Liver (tissue), 9 donors: ENCODE measurements around the gene DOK3. TPM values are rescaled to one million over a fixed set of nuclear protein-coding genes. Genes with fewer than 3 reads are reported as not detected.

Experiments used
- DNase-seq: peaks from one replicate; pipeline ENCODE4 v3.0.0-alpha.2; 2017; ENCODE audit warnings: low spot score
- H3K27ac ChIP-seq, 2 donors: one replicate each; pipeline ENCODE4 v1.7.0; 2013; ENCODE audit warnings: inconsistent platforms in 2 of 2, low read length in 2 of 2, control low read depth in 1 of 2, low read depth in 1 of 2, mild to moderate bottlenecking in 1 of 2
- H3K27me3 ChIP-seq, 4 donors: one replicate each; pipeline versions ENCODE4 v1.6.1 to v1.7.0; 2013; ENCODE audit warnings: low read length in 3 of 4, inconsistent platforms in 1 of 4, mild to moderate bottlenecking in 1 of 4, moderate library complexity in 1 of 4; ENCODE audit not compliant: control insufficient read depth in 4 of 4, insufficient read depth in 4 of 4
- H3K36me3 ChIP-seq, 4 donors: one replicate each; pipeline versions ENCODE4 v1.6.1 to v1.7.0; 2013; ENCODE audit warnings: low read length in 3 of 4, mild to moderate bottlenecking in 3 of 4, low read depth in 1 of 4, moderate library complexity in 1 of 4; ENCODE audit not compliant: control insufficient read depth in 4 of 4, insufficient read depth in 3 of 4
- H3K4me1 ChIP-seq, 4 donors: one replicate each; pipeline versions ENCODE4 v1.6.1 to v1.7.0; 2013; ENCODE audit warnings: low read length in 3 of 4, mild to moderate bottlenecking in 3 of 4, moderate library complexity in 1 of 4; ENCODE audit not compliant: control insufficient read depth in 4 of 4, insufficient read depth in 4 of 4
- H3K4me3 ChIP-seq, 3 donors: one replicate each; pipeline versions ENCODE4 v1.6.1 to v1.7.0; 2013; ENCODE audit warnings: low read length in 3 of 3, control low read depth in 1 of 3, low read depth in 1 of 3, mild to moderate bottlenecking in 1 of 3
- H3K9ac ChIP-seq, 2 donors: one replicate each; pipeline ENCODE4 v1.7.0; 2013; ENCODE audit warnings: low read length in 2 of 2, mild to moderate bottlenecking in 2 of 2, moderate library complexity in 2 of 2, control low read depth in 1 of 2, low read depth in 1 of 2
- H3K9me3 ChIP-seq, 4 donors: one replicate each; pipeline versions ENCODE4 v1.6.1 to v1.7.0; 2013; ENCODE audit warnings: low read length in 3 of 4; ENCODE audit not compliant: control insufficient read depth in 4 of 4
- ATF3 ChIP-seq: IDR thresholded peaks from 2 replicates; pipeline ENCODE4 v1.6.1; 2016; ENCODE audit warnings: antibody characterized with exemption
- CTCF ChIP-seq: fragments of 150-350 bp; IDR thresholded peaks from 2 replicates; pipeline ENCODE4 v1.5.1; 2017; ENCODE audit warnings: improper control_type of control experiment, low read depth, low read length; ENCODE audit not compliant: missing input control
- EGR1 ChIP-seq, 2 donors: IDR thresholded peaks; 2 replicates each; pipeline ENCODE4 v1.6.1; 2016 to 2018; ENCODE audit warnings: antibody characterized with exemption in 2 of 2, low read depth in 2 of 2
- FOXA1 ChIP-seq: IDR thresholded peaks from 2 replicates; pipeline ENCODE4 v1.6.1; 2016; ENCODE audit warnings: antibody characterized with exemption
- FOXA2 ChIP-seq: IDR thresholded peaks from 2 replicates; pipeline ENCODE4 v1.6.1; 2016; ENCODE audit warnings: antibody characterized with exemption
- GABPA ChIP-seq, 2 donors: IDR thresholded peaks in 1 of 2; conservative IDR thresholded peaks in 1 of 2; 2 replicates each; pipeline ENCODE4 v1.6.1; 2016; ENCODE audit warnings: antibody characterized with exemption in 2 of 2, mild to moderate bottlenecking in 1 of 2, moderate library complexity in 1 of 2
- HNF4A ChIP-seq, 2 donors: conservative IDR thresholded peaks; 2 replicates each; pipeline ENCODE4 v1.6.1; 2016; ENCODE audit warnings: antibody characterized with exemption in 2 of 2, mild to moderate bottlenecking in 2 of 2
- HNF4G ChIP-seq: IDR thresholded peaks from 2 replicates; pipeline ENCODE4 v1.6.1; 2016; ENCODE audit warnings: antibody characterized with exemption
- MAX ChIP-seq: IDR thresholded peaks from 2 replicates; pipeline ENCODE4 v1.6.1; 2016; ENCODE audit warnings: antibody characterized with exemption
- RAD21 ChIP-seq, 2 donors: IDR thresholded peaks; 2 replicates each; pipeline ENCODE4 v1.6.1; 2016; ENCODE audit warnings: antibody characterized with exemption in 2 of 2, mild to moderate bottlenecking in 2 of 2
- REST ChIP-seq: IDR thresholded peaks from 2 replicates; pipeline ENCODE4 v1.6.1; 2016; ENCODE audit warnings: antibody characterized with exemption, mild to moderate bottlenecking
- RXRA ChIP-seq, 2 donors: IDR thresholded peaks; 2 replicates each; pipeline ENCODE4 v1.6.1; 2017 to 2018; ENCODE audit warnings: antibody characterized with exemption in 2 of 2, mild to moderate bottlenecking in 1 of 2
- YY1 ChIP-seq: IDR thresholded peaks from 2 replicates; pipeline ENCODE4 v1.6.1; 2016; ENCODE audit warnings: antibody characterized with exemption, mild to moderate bottlenecking
- ZBTB33 ChIP-seq: IDR thresholded peaks from 2 replicates; pipeline ENCODE4 v1.6.1; 2016; ENCODE audit warnings: antibody characterized with exemption
- WGBS: extraction: QIAGEN DNeasy Blood & Tissue Kit; methylation state at CpG from one replicate; pipeline ENCODE4 v1.1.7; 2013; 5-methylcytosine and 5-hydroxymethylcytosine counted together
- polyA plus RNA-seq, 2 donors: library from polyadenylated mRNA; stranded (reverse) in 1 of 2; unstranded in 1 of 2; fragments of 200-250 nt in 1 of 2; fragments of >200 nt in 1 of 2; fragmentation: Nextera tagmentation in 1 of 2; extraction: Ambion mirVana in 1 of 2; gene quantifications; one replicate each; pipeline versions ENCODE4 v1.2.1 to v1.2.3, GENCODE V29; 2013 to 2015
- total RNA-seq, 2 donors: library from RNA; depleted of rRNA; stranded (reverse); fragments of >200 nt; gene quantifications; one replicate each; pipeline ENCODE4 v1.2.3, GENCODE V29; 2014
- donor health status: healthy.
- donor health status: healthy.
- donor health status: healthy.
- donor health status: healthy.
- donor health status: healthy.

Gene DOK3
- total and polyA plus RNA-seq, 4 donors, result 1.7 to 19.2 (median 6.6) TPM

GRCh38 chr5:177469750-177470525 lies 39.7 kb downstream of the DOK3 start:
- Histone ChIP-seq H3K4me1 (peaks cover 0 to 6% (median 3%) of the 10 kb centered on the region in 4 donors), H3K36me3 (no peaks in the 10 kb centered on the region), H3K27ac (no peak overlapping the region), H3K9me3 (no peaks in the 10 kb centered on the region), H3K4me3 (no peak overlapping the region), H3K27me3 (no peaks in the 10 kb centered on the region), H3K9ac (no peak overlapping the region)
- 86% methylated on average over 8 of the region's 8 CpGs for WGBS
- TF ChIP-seq ATF3 (no peak), ZBTB33 (no peak), FOXA1 (no peak), FOXA2 (no peak), MAX (no peak), HNF4G (no peak)
- no peak for DNase-seq

- Histone ChIP-seq H3K9ac (no peak overlapping the region), H3K27me3 (no peaks in the 10 kb centered on the region), H3K9me3 (no peaks in the 10 kb centered on the region), H3K4me1 (peaks cover 0 to 6% (median 3%) of the 10 kb centered on the region in 4 donors), H3K36me3 (no peaks in the 10 kb centered on the region), H3K4me3 (no peak overlapping the region), H3K27ac (no peak overlapping the region)
- DNase-seq, result no peak
- TF ChIP-seq HNF4A (conservative IDR thresholded peaks at IDR 0.05) (no peak), FOXA2 (no peak), EGR1 (IDR thresholded peaks at IDR 0.05; ENCODE audit: low read depth in 2 of 2) (no peak), ATF3 (no peak), REST (no peak), GABPA (IDR thresholded peaks at IDR 0.05 in 1 of 2, conservative IDR thresholded peaks at IDR 0.05 in 1 of 2) (no peak), YY1 (no peak), RXRA (IDR thresholded peaks at IDR 0.05) (no peak), RAD21 (IDR thresholded peaks at IDR 0.05) (no peak), CTCF (no peak)
- WGBS, result 77% methylated on average over 25 of the region's 25 CpGs
Measured at GRCh38 chr5:177468685-177469628, 40.7 kb downstream of the DOK3 start.
